HepG2 (cell line): ENCODE measurements around the gene SLC17A9. TPM values are rescaled to one million over a fixed set of nuclear protein-coding genes. Genes with fewer than 3 reads are reported as not detected.

Source experiments
- ARNT2 ChIP-seq: sonication (generic); formaldehyde crosslinking; IDR thresholded peaks from 2 replicates; pipeline ENCODE4 v1.8.0; 2022; ENCODE audit warnings: mild to moderate bottlenecking, low read depth, missing genetic modification reagents, moderate library complexity
- E2F2 ChIP-seq: sonication (generic); formaldehyde crosslinking; IDR thresholded peaks from 2 replicates; pipeline ENCODE4 v1.4.0; 2020; ENCODE audit warnings: missing genetic modification reagents, borderline replicate concordance
- ELK4 ChIP-seq: sonication (generic); formaldehyde crosslinking; IDR thresholded peaks from 2 replicates; pipeline ENCODE4 v1.9.0; 2021; ENCODE audit warnings: missing genetic modification reagents, borderline replicate concordance
- MTF2 ChIP-seq: sonication (generic); formaldehyde crosslinking; IDR thresholded peaks from 2 replicates; pipeline ENCODE4 v1.5.0; 2020; ENCODE audit warnings: missing genetic modification reagents, borderline replicate concordance
- SIN3B ChIP-seq: fragments of 150-350 bp; IDR thresholded peaks from 2 replicates; pipeline ENCODE4 v1.6.1; 2014; ENCODE audit warnings: low read length
- SRSF9 ChIP-seq: fragments of 200-400 bp; formaldehyde crosslinking; IDR thresholded peaks from 2 replicates; pipeline ENCODE4 v1.6.1; 2018; ENCODE audit warnings: borderline replicate concordance, mild to moderate bottlenecking, low read depth, low read length; ENCODE audit not compliant: insufficient read depth, poor library complexity, severe bottlenecking
- THRA ChIP-seq: sonication (generic); formaldehyde crosslinking; IDR thresholded peaks from 2 replicates; pipeline ENCODE4 v1.4.0; 2020; ENCODE audit warnings: missing genetic modification reagents, borderline replicate concordance
- ZBTB44 ChIP-seq: sonication (generic); formaldehyde crosslinking; IDR thresholded peaks from 2 replicates; pipeline ENCODE4 v1.4.0; 2020; ENCODE audit warnings: missing genetic modification reagents
- ZFP36L1 ChIP-seq: sonication (generic); formaldehyde crosslinking; IDR thresholded peaks from 2 replicates; pipeline ENCODE4 v1.8.0; 2022; ENCODE audit warnings: mild to moderate bottlenecking, missing genetic modification reagents, moderate library complexity
- ZNF18 ChIP-seq: sonication (generic); formaldehyde crosslinking; IDR thresholded peaks from 2 replicates; pipeline ENCODE4 v1.8.0; 2022; ENCODE audit warnings: mild to moderate bottlenecking, missing genetic modification reagents; ENCODE audit not compliant: insufficient replicate concordance
- ZNF468 ChIP-seq: sonication (generic); formaldehyde crosslinking; IDR thresholded peaks from 2 replicates; pipeline ENCODE4 v1.8.0; 2022; ENCODE audit warnings: mild to moderate bottlenecking, moderate library complexity, missing genetic modification reagents
- ZNF646 ChIP-seq: sonication (generic); formaldehyde crosslinking; IDR thresholded peaks from 2 replicates; pipeline ENCODE4 v1.9.0; 2021; ENCODE audit warnings: mild to moderate bottlenecking, missing genetic modification reagents
- ZNF850 ChIP-seq: sonication (generic); formaldehyde crosslinking; conservative IDR thresholded peaks from 2 replicates; pipeline ENCODE4 v1.9.0; 2021; ENCODE audit warnings: mild to moderate bottlenecking, missing genetic modification reagents
- polyA plus RNA-seq, 8 experiments: library from polyadenylated mRNA; depleted of rRNA in 3 of 8; stranded (reverse) in 7 of 8; unstranded in 1 of 8; fragments of >200 nt; fragmentation: Illumina TruSeq in 4 of 8; extraction: Trizol in 4 of 8; gene quantifications; 2 replicates each; pipeline versions ENCODE4 v1.2.1 to v1.2.3, GENCODE V29; 2011 to 2016; ENCODE audit warnings: low read depth in 4 of 8, missing spikeins in 1 of 8, mixed read lengths in 1 of 8; ENCODE audit not compliant: insufficient read depth in 1 of 8
- total RNA-seq, 5 experiments: library from RNA; depleted of rRNA; stranded (reverse); fragments of >200 nt; fragmentation: Illumina TruSeq; extraction: Trizol; gene quantifications; 2 replicates each; pipeline ENCODE4 v1.2.3, GENCODE V29; 2016; ENCODE audit warnings: low read depth in 1 of 5

The SLC17A9 gene
- total and polyA plus RNA-seq, 2 of the 13 experiments (the other 11 are each of a cell fraction or from before 2014, with no cell fraction given) = 110 to 191 TPM

GRCh38 chr20:62968378-62969178, 16.1 kb downstream of the SLC17A9 start (continued):
- TF ChIP-seq ELK4 (CRISPR knock-in tag) (no peak), ZBTB44 (CRISPR knock-in tag) (no peak), ZNF18 (CRISPR knock-in tag) (no peak), THRA (0 out of 2 replicates have a peak, but pooled peaks have one; percentile 2), ARNT2 (no peak), ZNF646 (CRISPR knock-in tag) (no peak), ZFP36L1 (CRISPR knock-in tag) (no peak; the same call in 1 of the 2 replicates), SRSF9 (no peak), SIN3B (no peak), MTF2 (CRISPR knock-in tag) (no peak), ZNF850 (CRISPR knock-in tag) (no peak), ZNF468 (CRISPR knock-in tag) (no peak), E2F2 (peak; percentile 95)
